HFF-Myc (cell line): ENCODE measurements around the gene CDRT4.

Experiments
- DNase-seq: peaks from one replicate; pipeline ENCODE4 v3.0.0-alpha.2; 2011; ENCODE audit warnings: low read depth; ENCODE audit errors: extremely low read depth
- H3K4me3 ChIP-seq: replicated peaks from 2 replicates; pipeline ENCODE4 v1.5.1; 2011; ENCODE audit warnings: low read depth, mild to moderate bottlenecking, control low read depth, low read length
- TF ChIP-seq, protein P1 (sequence below): IDR thresholded peaks from 2 replicates; pipeline ENCODE4 v1.5.1; 2012; ENCODE audit warnings: mild to moderate bottlenecking, low read depth, low read length, control low read depth; ENCODE audit errors: missing control alignments

Gene CDRT4

DNA sequence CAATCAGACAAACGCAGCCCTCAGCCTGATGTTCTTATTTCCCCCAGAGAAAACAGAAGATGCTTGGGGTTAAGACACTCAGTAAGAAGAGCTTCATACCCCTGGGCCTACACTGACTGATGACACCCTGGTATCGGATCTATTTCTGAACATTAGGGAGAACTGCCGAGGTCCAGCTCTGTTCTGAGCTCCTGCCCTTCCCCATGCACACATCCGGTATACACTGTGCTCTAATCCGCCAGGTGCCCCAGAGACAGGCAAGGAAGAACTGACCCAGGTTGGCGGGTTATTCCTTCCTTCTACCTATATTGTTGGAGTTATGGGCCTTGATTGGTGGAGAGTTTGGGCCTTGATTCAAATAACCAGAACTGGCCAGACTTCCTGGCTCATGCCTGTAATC is 68.0 kb downstream of the CDRT4 start:
- DNase-seq = no peak
- TF ChIP-seq, protein P1, sequence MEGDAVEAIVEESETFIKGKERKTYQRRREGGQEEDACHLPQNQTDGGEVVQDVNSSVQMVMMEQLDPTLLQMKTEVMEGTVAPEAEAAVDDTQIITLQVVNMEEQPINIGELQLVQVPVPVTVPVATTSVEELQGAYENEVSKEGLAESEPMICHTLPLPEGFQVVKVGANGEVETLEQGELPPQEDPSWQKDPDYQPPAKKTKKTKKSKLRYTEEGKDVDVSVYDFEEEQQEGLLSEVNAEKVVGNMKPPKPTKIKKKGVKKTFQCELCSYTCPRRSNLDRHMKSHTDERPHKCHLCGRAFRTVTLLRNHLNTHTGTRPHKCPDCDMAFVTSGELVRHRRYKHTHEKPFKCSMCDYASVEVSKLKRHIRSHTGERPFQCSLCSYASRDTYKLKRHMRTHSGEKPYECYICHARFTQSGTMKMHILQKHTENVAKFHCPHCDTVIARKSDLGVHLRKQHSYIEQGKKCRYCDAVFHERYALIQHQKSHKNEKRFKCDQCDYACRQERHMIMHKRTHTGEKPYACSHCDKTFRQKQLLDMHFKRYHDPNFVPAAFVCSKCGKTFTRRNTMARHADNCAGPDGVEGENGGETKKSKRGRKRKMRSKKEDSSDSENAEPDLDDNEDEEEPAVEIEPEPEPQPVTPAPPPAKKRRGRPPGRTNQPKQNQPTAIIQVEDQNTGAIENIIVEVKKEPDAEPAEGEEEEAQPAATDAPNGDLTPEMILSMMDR = no peak
- H3K4me3 ChIP-seq = no peak overlapping the region

DNA sequence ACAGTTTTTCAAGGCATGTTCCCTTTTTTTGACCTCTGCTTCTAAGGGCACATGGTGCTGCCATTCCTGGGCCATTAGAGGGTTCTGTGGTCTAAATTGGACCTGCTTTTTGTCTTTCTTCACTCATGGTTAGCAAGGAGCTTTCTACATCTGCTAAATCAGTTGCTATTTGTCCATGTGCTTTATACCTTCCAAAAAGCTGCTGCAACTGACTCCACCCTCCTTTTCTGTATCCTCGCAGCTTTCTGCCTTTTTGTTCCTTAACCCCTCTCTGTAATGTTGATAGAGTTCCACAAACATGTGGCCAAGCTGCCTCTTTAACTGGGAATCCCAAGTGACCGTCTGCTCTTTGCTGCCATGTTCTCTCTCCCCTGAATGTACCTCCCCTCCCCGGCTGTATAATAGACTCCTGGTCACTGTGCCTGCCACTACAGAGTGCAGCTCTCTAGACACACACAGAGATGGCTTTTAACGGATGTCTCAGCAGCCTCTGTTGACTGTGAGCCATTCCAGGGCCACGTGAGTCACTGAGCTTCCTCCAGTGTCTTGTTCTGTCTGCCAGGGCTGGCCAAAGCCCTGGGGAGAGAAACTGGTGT is 68.6 kb downstream of the CDRT4 start:
- no peak for DNase-seq
- TF ChIP-seq, protein P1 = no peak
- H3K4me3 ChIP-seq = no peak overlapping the region

DNA sequence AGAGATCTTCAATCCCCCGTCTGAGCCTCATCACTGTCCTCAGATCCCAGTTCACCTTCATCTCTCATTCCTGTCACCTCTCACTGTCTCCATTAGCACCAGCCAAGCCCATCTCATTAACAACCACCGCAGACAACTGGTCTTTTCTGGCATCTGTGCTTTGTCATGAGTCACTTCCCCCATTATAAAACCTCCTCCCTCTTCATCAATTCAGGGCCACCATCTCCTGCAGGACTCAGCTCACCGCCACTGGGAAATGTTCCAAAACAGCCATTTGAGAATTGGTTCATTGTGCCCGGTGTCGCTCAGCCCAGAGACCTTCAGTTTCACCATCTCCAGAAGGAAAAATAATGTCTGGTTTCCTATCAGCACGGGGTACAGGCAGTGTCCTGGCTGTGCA is 69.1 kb downstream of the CDRT4 start:
- DNase-seq = peak; percentile 77
- TF ChIP-seq, protein P1 = no peak
- no peak overlapping the region for H3K4me3 ChIP-seq

DNA sequence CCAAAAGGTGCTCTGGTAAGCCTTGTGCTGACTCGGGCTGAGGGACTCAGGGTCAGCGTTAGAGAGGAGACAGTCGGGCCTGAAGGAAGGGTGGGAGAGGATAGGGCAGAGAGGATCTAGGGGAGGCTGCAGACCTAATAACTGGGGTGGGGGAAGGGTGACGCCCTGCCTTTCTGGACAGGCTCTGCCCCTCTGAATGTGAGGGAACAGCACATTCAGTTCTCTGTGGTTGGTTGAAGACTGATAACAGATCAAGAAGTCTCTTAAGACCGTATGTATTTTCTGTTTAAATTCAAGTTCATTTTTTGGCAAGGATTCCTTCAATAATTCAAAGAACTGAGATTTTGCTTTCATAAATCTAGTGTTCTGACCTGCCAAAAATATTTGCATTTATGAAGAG is 69.8 kb downstream of the CDRT4 start:
- TF ChIP-seq, protein P1 = no peak
- no peak for DNase-seq
- no peak overlapping the region for H3K4me3 ChIP-seq

DNA sequence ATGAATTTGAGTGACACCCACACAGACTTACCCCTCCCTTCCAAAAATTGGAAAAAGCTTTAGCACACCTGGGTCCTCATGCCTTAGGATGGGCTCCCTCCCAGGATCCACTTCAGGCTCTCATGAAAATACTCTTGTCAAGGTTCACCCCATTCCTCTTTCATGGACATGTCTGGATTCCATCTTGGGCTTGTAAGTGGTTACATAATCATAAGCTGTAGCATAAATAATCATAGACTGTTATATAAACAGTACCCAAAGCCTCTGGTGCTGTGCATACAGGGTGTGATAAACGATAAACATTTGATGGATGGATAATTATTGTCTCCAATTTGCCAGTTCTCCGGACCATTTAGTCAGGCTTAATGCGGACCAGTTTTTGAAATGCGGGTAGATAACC is 72.3 kb downstream of the CDRT4 start:
- TF ChIP-seq, protein P1 = no peak
- H3K4me3 ChIP-seq = no peak overlapping the region
- DNase-seq = no peak

DNA sequence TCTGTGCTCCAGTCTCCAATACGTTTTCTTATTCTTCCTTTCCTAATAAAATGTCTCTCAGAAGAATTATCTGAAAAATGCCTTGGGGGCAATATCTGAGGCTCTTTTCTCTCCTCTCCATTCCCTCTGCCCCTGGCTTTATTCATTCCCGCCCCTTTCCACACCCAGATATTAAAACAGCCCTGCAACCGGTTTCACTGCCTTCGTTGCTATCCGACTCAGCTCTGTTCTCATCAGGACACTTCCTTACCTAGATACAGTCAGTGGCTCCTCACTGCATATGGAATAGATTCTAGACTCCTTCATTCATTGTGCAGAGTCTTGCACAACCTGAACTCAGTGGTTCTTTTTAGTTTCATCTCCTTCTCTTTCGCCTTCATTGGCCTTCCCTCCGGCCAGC is 74.0 kb downstream of the CDRT4 start:
- H3K4me3 ChIP-seq = no peak overlapping the region
- TF ChIP-seq, protein P1 = no peak
- no peak for DNase-seq

DNA sequence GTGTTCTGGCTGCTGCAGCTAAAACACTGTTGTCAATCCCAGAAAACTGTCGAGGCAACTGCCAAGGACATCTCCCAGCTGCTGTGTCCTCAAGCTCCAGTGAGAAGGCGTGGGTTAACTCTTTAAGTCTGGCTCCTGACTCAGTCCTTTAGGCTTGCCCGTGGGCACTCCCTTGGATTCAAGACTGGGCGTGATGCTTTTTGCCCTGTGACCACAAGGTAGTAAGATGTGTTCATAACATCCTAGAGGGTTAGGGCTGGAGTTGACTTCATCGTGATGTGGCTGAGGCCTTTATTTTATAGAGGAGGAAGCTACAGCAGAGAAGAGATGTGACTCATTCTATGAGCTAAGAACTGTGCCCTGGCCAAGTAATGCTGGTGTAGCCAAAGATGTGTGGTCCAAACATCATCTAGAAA is 75.1 kb downstream of the CDRT4 start:
- TF ChIP-seq, protein P1 = no peak
- DNase-seq = peak; percentile 74

More for the DNA sequence above, 75.1 kb downstream of the CDRT4 start:
- no peak overlapping the region for H3K4me3 ChIP-seq
